ENCODE data around the gene ATG4B. TPM values are rescaled to one million over a fixed set of nuclear protein-coding genes. Genes with fewer than 3 reads are reported as not detected.

ATG4B gene
- total RNA-seq, 2 donors from 2014 or later: 97.9 to 109 TPM

DNA sequence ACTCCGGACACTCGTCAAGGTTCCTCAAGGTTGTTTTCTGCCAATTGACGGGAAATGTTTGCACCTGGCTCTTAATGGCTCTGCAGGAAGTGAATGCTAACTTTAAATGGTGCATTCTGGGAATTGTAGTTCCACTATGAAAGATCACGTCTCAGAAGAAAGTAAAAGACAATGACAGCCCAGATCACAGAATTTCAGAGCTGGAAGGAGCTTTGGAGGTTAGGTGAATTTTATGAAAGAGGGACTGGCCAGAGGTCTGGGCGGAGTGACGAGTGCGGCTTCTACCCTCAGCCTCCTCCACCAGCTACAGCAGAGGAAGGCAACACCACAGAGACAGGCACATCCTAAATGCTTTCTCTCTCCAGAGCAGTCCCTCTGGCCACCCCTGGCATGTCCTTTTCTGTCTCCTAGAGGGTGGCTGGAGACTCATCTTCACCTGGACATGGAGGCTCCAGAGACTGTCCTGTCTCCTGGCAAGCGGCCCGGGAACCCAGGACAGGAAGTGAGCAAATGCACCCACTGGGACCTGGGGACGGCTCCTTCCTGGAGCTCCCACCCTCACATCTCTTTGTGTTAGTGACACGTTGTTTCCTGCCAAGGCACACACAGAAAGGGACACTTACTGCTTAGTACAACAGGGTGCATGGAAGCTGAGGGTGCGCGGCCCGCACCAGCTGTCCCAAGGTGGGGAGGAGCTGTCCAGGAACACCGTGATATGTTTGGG, 19.9 kb upstream of the ATG4B start:
- Mint-ChIP-seq H3K27ac (peak overlapping the region; percentile 83), H3K36me3 (ENCODE audit: insufficient read depth in 2 of 2) (peaks cover 15 to 25% of the 10 kb centered on the region in 2 donors), H3K27me3 (ENCODE audit: low read depth) (no peaks in the 10 kb centered on the region), H3K9me3 (peaks cover 2 to 3% of the 10 kb centered on the region in 2 donors), H3K4me3 (peak overlapping the region; percentile 81 to 87), H3K4me1 (ENCODE audit: low read depth) (peaks cover 55% of the 10 kb centered on the region)
- ATAC-seq (replicated peaks in 1 of 2): peak in 1 of 2 donors; percentile 4
- peak in 1 of 2 donors; percentile 45 for DNase-seq

DNA sequence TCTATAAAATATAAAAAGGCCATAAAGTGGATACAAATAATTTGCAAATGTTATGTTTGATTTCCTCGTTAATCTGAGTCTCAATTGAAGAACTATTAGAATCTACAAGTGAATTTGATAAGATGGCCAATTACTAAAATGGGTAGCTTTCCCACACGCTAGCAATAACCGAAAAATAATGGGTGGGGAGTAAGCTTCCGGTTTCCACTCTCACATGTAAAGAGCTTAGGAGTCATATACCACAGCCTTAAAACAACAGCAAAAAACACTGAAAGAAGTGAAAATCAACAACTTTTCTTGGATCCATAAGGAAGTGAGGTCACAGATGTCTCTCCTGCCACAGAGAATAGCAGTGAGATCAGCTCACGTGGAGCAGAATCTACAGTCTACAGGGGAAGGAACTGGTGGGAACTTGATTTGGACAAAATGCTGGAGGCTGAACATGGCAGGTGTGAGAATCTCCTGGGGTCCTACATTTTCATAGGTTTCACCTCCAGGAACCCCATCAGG, 19.1 kb upstream of the ATG4B start:
- peaks cover 55% of the 10 kb centered on the region for H3K4me1 Mint-ChIP-seq (ENCODE audit: low read depth)
- peaks cover 2 to 3% of the 10 kb centered on the region in 2 donors for H3K9me3 Mint-ChIP-seq
- ATAC-seq (replicated peaks in 1 of 2) (no peak), DNase-seq (no peak)
- H3K4me3 Mint-ChIP-seq: peak overlapping the region; percentile 81 to 87
- H3K36me3 Mint-ChIP-seq (ENCODE audit: insufficient read depth in 2 of 2): peaks cover 15 to 25% of the 10 kb centered on the region in 2 donors
- H3K27me3 Mint-ChIP-seq (ENCODE audit: low read depth): no peaks in the 10 kb centered on the region
- peak overlapping the region; percentile 83 for H3K27ac Mint-ChIP-seq

- Mint-ChIP-seq H3K36me3 (ENCODE audit: insufficient read depth in 2 of 2) (peaks cover 15 to 25% of the 10 kb centered on the region in 2 donors), H3K4me1 (ENCODE audit: low read depth) (peaks cover 55% of the 10 kb centered on the region), H3K4me3 (peak overlapping the region in 1 of 2 donors; percentile 81), H3K27ac (no peak overlapping the region), H3K27me3 (ENCODE audit: low read depth) (no peaks in the 10 kb centered on the region), H3K9me3 (peaks cover 2 to 3% of the 10 kb centered on the region in 2 donors)
- ATAC-seq (replicated peaks in 1 of 2): no peak
- DNase-seq: no peak
Measured at GRCh38 chr2:241618829-241619228, 18.7 kb upstream of the ATG4B start.

DNA sequence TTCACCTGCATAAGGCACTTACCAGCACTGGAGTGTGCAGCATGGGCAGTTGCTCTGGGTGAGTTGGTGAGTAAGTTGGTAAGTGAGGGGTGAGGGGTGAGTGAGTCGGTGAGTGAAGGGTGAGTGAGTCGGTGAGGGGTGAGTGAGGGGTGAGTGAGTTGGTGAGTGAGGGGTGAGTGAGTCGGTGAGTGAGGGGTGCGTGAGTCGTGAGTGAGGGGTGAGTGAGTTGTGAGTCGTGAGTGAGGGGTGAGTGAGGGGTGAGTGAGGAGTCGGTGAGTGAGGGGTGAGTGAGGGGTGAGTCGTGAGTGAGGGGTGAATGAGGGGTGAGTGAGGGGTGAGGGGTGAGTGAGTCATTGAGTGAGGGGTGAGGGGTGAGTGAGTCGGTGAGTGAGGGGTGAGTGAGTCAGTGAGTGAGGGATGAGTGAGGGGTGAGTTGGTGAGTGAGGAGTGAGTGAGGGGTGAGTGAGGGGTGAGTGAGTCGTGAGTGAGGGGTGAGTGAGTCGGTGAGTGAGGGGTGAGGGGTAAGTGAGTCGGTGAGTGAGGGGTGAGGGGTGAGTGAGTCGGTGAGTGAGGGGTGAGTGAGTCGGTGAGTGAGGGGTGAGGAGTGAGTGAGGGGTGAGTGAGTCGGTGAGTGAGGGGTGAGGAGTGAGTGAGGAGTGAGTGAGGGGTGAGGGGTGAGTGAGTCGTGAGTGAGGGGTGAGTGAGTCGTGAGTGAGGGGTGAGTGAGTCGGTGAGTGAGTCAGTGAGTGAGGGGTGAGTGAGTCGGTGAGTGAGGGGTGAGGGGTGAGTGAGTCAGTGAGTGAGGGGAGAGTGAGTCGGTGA, 17.7 kb upstream of the ATG4B start:
- Mint-ChIP-seq H3K36me3 (ENCODE audit: insufficient read depth in 2 of 2) (peaks cover 15 to 23% of the 10 kb centered on the region in 2 donors), H3K4me3 (peak overlapping the region in 1 of 2 donors; percentile 23), H3K4me1 (ENCODE audit: low read depth) (peaks cover 53% of the 10 kb centered on the region), H3K9me3 (peaks cover 2 to 3% of the 10 kb centered on the region in 2 donors), H3K27me3 (ENCODE audit: low read depth) (no peaks in the 10 kb centered on the region), H3K27ac (peak overlapping the region; percentile 14)
- DNase-seq (peak; percentile 61 to 84), ATAC-seq (replicated peaks in 1 of 2) (peak; percentile 62 to 66)

GRCh38 chr2:241620419-241620769, 17.1 kb upstream of the ATG4B start:
- Mint-ChIP-seq H3K4me3 (peak overlapping the region in 1 of 2 donors; percentile 59), H3K4me1 (ENCODE audit: low read depth) (peaks cover 50% of the 10 kb centered on the region), H3K27ac (peak overlapping the region; percentile 87), H3K27me3 (ENCODE audit: low read depth) (no peaks in the 10 kb centered on the region), H3K36me3 (ENCODE audit: insufficient read depth in 2 of 2) (peaks cover 15 to 23% of the 10 kb centered on the region in 2 donors), H3K9me3 (peaks cover 2 to 3% of the 10 kb centered on the region in 2 donors)
- ATAC-seq (replicated peaks in 1 of 2): peak; percentile 81 to 84
- peak; percentile 83 to 94 for DNase-seq

DNA sequence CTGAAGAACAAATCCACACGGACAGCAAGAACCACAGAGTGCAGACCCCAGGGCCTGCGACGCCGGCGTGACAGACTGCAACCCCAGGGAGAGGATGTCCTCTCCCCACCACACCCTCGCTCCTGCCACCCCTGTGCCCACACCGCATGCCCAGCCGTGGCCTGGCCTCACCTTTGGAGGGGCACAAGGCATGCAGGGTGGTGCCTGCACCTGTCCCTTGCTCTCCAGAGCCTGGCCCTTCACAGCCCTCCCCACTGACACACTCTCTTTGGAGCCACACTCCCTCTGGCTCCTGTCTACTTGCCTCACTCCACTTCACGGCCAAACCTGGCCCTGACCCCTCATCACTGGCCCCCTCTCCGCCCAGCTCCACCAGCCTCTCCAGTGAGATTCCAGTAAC, 9.8 kb upstream of the ATG4B start:
- no peak for ATAC-seq (replicated peaks in 1 of 2)
- no peak overlapping the region for H3K4me3 Mint-ChIP-seq
- no peak for DNase-seq
- no peaks in the 10 kb centered on the region for H3K9me3 Mint-ChIP-seq
- peaks cover 0 to 9% of the 10 kb centered on the region in 2 donors for H3K36me3 Mint-ChIP-seq (ENCODE audit: insufficient read depth in 2 of 2)
- no peaks in the 10 kb centered on the region for H3K27me3 Mint-ChIP-seq (ENCODE audit: low read depth)
- H3K27ac Mint-ChIP-seq: no peak overlapping the region
- peaks cover 6% of the 10 kb centered on the region for H3K4me1 Mint-ChIP-seq (ENCODE audit: low read depth)

DNA sequence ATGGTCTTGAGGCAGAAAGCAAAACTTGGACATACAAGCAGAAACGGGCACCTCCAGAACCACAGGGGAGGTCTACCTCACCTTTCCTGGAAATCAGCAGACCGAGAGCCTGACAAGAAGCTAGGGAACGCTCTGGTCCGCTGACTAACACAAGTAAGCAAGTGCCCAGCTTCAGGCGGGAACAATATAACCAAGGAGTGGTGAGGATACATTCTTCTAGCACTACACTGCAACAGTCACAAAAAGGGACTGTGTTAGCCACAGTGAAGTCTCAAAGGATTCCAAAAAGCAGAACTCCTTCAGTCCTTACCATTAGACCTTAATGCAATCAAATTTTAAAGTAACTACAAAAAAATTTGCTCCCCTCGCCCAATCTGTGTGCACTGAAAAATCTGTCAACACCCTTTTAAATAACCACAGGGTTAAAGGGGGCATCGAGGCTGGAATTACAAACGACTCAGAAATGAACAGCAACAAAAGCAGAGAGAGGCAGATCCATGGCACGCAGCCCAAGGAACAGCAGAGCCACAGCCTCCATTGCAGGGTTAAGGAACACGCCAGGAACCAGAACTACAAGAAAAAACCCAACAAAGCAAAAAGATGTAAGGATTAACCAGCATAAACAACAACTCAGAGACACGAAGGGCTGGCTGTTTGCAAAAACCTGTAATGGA, 7.6 kb upstream of the ATG4B start:
- ATAC-seq (replicated peaks in 1 of 2) (no peak), DNase-seq (no peak)
- Mint-ChIP-seq H3K27ac (no peak overlapping the region), H3K4me1 (ENCODE audit: low read depth) (peaks cover 11% of the 10 kb centered on the region), H3K27me3 (ENCODE audit: low read depth) (no peaks in the 10 kb centered on the region), H3K36me3 (ENCODE audit: insufficient read depth in 2 of 2) (peaks cover 0 to 13% of the 10 kb centered on the region in 2 donors), H3K4me3 (no peak overlapping the region), H3K9me3 (no peaks in the 10 kb centered on the region)

DNA sequence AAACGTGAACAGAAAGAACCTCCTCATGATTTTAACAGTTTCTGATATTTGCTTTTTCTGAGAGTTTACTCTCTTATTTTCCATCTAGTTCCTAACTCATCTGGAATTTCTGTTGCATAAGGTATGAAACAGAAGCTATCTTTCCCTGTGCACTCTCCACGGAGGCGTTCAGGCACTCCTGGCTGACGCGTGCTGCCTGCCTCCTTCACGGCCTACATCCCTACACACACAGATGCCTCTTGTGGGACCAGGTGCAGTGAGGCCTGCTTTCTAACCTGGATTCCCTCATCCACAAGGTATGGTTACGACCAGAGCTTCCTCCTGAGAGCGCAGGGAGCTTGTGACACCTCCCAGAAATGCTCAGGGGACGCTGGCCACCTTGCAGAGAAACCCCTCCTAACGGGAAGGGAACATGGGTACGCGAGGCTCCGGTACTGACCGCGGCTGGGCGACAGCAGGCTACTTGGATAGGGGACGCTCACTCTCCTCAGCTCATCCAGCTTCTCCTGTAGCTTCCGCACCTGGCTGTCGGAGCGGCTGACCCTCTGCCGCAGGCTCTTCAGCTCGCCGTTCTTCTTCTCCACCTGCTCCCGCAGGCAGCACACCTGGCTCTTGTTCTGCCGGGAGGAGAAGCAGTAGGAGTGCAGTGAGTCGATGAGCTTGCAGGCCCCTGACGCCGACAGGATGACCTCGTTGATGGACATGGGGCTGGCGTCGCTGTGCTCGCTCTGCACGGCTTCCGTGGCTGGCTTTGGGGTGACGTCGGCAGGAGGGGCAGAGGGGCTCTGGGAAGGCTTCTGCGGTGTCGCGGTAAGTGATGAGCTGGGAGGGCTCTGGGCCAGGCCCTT, 4.8 kb upstream of the ATG4B start:
- DNase-seq: no peak
- no peak overlapping the region for H3K27ac Mint-ChIP-seq
- H3K4me3 Mint-ChIP-seq: no peak overlapping the region

DNA sequence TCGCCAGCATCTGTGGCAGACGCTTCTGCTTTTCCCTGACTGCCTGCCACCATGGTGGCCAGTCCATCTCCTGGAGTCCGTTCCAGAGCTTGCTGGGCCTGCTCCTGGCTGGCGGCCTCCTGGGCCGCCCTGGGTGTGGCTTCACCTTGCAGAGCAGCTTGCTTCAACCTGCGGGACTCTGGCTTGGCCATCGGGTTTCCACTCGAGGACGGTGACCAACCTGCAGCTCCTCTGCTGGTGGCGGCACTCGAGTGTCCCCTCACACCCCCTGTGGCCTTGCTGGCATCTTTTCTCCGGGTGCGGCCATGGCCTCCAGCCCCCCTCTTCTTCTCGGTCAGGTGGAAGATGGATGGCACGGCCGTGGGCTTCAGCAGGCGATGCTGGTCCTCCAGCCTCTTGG, 3.9 kb upstream of the ATG4B start:
- Mint-ChIP-seq H3K4me1 (ENCODE audit: low read depth) (peaks cover 30% of the 10 kb centered on the region), H3K27ac (no peak overlapping the region), H3K27me3 (ENCODE audit: low read depth) (no peaks in the 10 kb centered on the region), H3K36me3 (ENCODE audit: insufficient read depth in 2 of 2) (peaks cover 0 to 11% of the 10 kb centered on the region in 2 donors), H3K9me3 (no peaks in the 10 kb centered on the region), H3K4me3 (no peak overlapping the region)
- ATAC-seq (replicated peaks in 1 of 2): no peak
- DNase-seq: no peak

More for the DNA sequence above, 4.8 kb upstream of the ATG4B start:
- Mint-ChIP-seq H3K36me3 (ENCODE audit: insufficient read depth in 2 of 2) (peaks cover 0 to 13% of the 10 kb centered on the region in 2 donors), H3K4me1 (ENCODE audit: low read depth) (peaks cover 24% of the 10 kb centered on the region), H3K27me3 (ENCODE audit: low read depth) (no peaks in the 10 kb centered on the region), H3K9me3 (no peaks in the 10 kb centered on the region)
- no peak for ATAC-seq (replicated peaks in 1 of 2)

- Mint-ChIP-seq H3K27me3 (ENCODE audit: low read depth) (no peaks in the 10 kb centered on the region), H3K4me3 (peak overlapping the region; percentile 84 to 90), H3K4me1 (ENCODE audit: low read depth) (peaks cover 45% of the 10 kb centered on the region), H3K36me3 (ENCODE audit: insufficient read depth in 2 of 2) (peaks cover 10 to 15% of the 10 kb centered on the region in 2 donors), H3K27ac (peak overlapping the region; percentile 86), H3K9me3 (no peaks in the 10 kb centered on the region)
- ATAC-seq (replicated peaks in 1 of 2) (no peak), DNase-seq (no peak)
Measured at GRCh38 chr2:241635756-241636155, 1.7 kb upstream of the ATG4B start.

GRCh38 chr2:241636182-241637017, 1.1 kb upstream of the ATG4B start:
- peak overlapping the region; percentile 86 for H3K27ac Mint-ChIP-seq
- DNase-seq: peak; percentile 57 to 58
- peak; percentile 51 to 58 for ATAC-seq (replicated peaks in 1 of 2)
- peaks cover 10 to 15% of the 10 kb centered on the region in 2 donors for H3K36me3 Mint-ChIP-seq (ENCODE audit: insufficient read depth in 2 of 2)
- H3K4me3 Mint-ChIP-seq: peak overlapping the region; percentile 84 to 90
- no peaks in the 10 kb centered on the region for H3K9me3 Mint-ChIP-seq
- H3K4me1 Mint-ChIP-seq (ENCODE audit: low read depth): peaks cover 51% of the 10 kb centered on the region
- no peaks in the 10 kb centered on the region for H3K27me3 Mint-ChIP-seq (ENCODE audit: low read depth)
